GM21367 (cell line): Measurements from ENCODE around the gene TMEM35B.
"Not testable (repeated sequence)": the region's sequence is repeated elsewhere in the genome, so short reads cannot be mapped to it uniquely, and the experiment has no call there.

Experiments
- ATAC-seq: cut with Tn5 transposase; IDR thresholded peaks from one replicate; pipeline ENCODE4 v1.9.1; 2021; ENCODE audit not compliant: unreplicated experiment

The TMEM35B gene

DNA sequence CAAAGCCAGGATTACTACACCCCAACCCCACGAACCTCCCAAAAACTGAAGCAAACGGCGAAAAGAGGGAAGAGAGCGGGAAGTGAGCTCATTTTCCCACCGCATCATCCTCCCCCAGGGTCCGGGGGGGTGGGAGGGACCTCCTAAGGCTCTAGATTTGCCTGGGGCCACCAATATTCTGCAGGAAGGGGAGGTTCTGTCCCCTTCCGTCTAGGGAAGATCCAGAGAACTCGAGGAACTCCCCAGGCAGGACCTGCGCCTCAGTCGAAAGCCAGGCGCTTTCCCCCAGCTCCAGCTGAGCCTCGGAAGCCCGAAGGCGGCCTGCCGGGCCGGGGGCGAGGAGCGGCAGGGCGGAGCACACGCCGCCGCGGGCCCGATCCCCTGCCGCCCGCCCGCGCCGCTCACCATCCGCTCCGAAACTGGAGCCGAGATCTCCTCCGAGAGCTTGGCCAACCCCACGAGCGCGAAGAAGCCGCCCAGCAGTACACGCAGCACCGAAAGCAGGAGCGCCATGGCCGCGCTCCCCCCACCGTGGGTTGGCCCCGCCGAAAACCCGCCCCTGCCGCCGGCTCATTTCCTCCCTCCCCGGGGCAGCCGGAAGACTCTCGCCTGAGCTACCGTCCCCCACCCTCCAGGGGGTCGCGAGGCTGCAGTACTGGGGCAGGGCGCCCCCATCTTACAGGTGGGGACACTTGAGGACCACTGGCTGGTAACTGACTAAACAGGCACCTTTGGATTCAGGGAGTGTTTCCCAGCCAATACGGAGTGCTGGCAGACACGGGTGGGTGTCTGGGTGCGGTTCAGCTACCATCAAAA, at the start of gene TMEM35B:
Gene TMEM35B, minus strand, starts transcription at position 555 of the 816 bp plus-strand sequence. Its CDS starts 42 bp downstream, at position 513.
- ATAC-seq = peak; percentile 70

DNA sequence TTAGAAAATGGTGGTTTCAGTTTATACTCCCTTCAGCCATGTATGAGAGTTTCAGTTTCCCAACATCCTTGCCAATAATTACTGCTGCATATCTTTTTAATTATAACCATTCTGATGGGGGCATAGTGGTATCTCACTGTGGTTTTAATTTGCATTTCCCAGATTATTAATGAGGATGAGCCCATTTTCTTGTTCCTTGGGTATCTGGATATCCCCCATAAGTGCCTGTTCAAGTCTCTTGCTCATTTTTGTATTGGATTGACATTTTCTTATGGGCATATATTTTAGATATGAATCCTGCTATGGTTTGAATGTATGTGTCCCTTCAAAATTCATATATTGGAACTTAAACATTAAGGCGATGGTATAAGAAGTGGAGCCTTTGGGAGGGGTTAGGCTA, 48.2 kb upstream of the TMEM35B start:
- no peak for ATAC-seq

DNA sequence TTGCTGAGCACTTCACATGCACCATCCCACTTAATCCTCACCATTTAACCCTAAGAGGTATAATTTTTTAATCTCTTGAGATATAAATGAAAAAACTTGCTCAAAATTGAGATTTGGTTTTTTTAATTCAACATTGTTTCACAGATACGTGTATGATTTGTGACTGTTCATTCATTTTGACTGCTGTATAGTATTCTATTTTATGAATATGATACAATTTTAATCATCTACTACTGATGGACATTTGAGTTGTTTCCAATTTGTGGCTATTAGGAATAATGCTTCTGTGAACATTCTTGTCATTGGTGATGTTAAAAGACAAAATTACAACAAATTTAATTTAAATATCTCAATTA, 47.2 kb upstream of the TMEM35B start:
- no peak for ATAC-seq

DNA sequence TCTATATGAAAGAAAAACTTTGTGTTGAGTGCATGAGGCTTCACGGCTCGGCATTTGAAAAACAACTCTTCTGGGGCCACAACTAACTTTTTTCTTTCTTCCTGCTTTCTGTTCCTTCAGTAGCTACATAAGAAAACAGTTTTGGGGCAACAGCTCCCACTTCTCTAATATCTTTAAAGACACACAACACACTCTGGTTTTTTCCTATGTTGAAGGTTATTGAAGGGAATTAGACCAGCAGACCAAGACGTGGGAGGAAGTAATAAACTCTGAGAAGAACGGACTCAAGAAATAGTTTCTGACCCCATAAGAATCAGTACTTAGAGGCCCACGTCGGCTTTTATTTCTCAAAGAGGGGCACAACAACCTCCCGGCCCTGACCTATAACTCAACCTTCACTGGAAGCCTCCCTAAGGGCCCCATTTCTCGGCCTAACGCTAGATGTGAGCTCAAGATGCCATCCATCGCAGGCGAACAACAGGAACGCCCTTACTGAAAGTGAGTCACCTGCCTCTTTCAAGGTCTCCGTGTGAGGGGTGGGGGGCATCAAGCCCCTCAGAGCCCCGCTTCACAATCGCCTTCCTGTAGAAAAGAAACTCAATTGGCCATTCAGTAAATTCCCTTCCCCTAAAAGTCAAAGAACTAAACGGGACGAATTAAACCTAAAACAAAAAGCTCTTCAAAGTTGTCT, 45.8 kb upstream of the TMEM35B start:
- no peak for ATAC-seq

DNA sequence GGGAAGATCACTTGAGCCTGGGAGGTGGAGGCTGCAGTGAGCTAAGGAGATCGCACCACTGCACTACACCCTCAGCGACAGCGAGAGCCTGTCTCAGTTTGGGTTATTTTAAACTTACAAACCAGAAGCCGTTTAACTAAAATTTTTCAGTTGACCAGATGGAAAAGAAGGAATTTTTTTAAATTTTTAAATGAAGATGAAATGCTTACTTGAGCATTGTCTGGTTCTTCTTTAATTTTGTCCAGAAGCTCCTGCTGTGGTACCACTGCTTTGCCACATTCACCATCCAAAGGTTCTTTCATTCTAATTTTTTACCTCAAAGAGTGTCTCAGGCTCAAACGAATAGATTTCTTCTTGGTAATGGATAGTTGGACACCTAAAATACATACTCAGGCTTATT, 45.2 kb upstream of the TMEM35B start:
- no peak for ATAC-seq

DNA sequence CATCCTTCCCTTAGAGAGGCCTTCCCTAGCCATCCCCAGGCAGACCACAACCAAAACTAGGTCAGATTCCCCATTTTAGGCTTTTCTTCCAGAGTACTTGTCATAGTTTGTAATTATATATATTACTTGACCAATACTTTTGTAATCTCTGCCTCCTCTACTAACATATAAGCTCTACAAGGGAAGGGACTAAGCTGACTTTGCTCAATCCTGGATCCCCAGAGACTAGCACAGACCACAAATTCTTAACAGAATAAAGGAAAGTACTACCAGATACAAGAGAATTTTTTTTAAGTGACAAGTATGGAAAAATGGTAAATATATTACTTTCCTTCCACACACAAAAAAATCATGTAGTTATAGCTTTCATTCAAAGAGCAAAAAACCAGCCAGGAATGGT, 44.6 kb upstream of the TMEM35B start:
- ATAC-seq = no peak

DNA sequence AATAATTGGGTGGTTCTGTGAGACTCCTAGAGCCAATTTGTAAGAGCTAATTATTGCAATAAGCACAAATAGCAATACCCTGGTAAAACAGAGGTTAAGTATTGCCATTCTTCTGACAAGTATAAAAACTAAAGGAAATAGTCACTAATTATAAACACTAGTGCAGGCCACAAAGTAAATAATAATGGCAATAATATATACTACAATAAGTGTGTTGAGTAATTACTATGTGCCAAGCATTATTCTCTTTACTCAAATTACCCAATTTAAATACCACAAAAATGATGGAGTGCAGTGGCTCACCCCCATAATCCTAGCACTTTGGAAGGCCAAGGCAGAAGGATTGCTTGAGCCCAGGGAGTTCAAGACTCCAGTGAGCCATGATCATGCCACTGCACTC, 31.3 kb upstream of the TMEM35B start:
- no peak for ATAC-seq

DNA sequence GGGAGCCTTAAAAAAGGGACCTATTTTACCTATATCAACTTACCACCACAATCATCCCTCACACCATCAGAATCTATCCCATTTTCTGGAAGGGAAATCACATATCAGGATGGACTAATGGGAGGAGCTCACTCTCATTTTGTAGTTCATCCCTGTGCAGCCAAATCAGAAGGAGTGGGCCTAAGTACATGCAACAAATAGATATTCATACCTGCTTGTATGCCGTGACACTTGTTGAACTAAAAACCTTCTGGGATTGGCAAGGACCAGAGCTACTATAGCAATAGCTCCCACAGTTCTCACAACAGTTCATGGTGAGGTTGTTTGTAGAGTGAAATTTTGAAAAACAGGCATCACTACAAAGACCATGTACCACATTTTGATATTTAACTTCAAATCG, 29.3 kb upstream of the TMEM35B start:
- no peak for ATAC-seq

DNA sequence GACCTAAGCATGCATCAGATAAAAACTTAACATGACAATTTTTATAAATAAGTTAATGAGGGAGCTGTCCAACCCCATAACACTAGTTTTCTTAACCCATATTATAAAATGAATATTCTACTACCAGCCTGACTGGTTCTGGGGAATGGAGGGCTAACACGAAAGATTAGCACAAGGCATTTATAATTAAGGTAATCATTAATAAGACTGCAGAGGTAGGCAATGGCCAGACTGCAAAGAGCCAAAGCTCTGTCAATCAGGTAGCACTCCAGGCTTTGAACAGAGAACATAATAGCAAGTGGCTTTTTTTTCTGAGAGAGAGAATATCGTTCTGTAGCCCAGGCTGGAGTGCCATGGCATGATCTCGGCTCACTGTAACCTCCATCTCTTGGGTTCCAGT, 20.6 kb upstream of the TMEM35B start:
- ATAC-seq = no peak

DNA sequence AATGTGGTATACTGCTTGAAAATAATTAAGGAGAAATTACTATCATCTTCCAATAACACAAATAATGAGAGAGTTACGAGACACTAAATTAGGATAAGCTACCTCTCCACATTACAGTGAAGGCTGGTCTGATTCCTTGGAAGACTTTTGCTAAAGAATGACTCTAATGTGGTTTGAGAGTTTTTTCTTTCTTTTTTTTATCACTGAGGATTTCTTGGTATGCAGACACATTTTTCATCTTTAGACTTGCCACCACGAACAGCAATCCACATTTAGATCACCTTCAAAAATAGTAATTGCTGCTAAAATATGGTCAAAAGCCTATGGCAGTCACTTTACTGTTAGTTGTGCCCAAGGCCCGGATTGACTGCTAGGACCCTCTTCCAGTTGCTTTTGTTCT, 16.6 kb upstream of the TMEM35B start:
- ATAC-seq = no peak

DNA sequence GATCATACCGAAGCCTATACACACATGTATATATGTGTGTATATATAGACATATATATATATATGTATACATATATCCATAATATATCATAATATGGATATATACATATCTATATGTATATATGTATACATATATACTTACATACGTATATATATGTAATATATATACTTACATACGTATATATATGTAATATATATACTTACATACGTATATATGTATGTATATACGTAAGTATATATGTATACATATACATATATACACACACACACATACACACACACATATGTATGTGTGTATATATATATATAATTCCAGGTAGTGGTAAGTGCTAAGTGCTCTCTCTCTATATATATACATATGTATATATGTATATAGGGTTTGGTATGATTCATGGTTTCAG, 9.7 kb upstream of the TMEM35B start:
- no peak for ATAC-seq

DNA sequence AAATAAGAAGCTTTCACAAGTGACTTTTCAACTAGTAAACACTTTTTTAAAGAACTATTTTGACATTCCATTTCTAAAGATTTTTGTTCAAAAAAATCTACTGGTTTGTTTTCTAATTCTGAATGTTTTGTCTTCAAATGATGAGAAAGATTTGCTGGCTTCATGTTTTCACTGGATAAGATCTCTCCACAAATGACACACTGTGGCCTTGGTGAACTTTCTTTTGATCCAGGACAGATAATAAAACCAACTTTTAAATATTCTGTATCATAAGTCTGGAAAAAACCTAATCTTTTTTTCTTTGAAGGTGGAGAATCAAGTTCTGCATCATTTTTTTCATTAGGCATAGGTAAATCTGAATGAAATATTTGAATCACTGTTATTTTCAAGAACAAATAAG, 3.4 kb upstream of the TMEM35B start:
- no peak for ATAC-seq

DNA sequence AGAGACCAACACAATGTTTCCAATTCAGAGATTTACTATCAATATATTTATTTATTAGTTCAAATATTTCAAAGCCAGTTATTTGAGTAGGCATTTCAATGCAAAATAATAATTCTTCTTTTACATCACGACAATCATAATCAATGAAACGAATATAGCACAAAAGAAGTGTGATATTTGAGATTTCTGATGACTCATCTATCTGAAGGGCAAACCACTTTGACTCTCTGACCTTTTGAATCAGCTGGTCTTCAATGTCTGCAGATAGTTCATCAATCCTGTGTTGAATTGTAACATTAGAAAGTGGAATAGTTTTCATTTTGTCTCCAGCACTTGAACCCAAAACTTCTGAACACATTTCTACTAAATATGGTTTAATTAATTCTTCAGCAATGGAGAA, 3.0 kb upstream of the TMEM35B start:
- ATAC-seq = no peak

DNA sequence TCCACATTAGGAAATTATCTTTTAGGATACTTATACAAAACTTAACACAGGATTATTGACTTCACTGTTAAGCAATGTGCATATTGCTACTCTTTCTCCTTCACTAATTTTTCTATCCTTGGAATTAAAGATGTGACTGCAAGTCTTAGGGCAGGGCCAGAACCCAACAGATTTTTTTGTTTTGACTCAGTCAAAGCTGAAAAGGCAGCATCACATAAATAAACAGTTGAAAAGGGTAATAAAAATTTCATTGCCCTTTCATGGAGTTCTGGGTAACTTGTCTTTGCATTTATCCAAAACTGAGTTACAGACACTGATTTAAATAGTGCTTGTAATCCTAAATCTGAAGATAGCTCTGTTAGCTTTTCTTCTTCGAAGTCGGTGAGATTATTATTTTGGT, 1.9 kb upstream of the TMEM35B start:
- no peak for ATAC-seq

DNA sequence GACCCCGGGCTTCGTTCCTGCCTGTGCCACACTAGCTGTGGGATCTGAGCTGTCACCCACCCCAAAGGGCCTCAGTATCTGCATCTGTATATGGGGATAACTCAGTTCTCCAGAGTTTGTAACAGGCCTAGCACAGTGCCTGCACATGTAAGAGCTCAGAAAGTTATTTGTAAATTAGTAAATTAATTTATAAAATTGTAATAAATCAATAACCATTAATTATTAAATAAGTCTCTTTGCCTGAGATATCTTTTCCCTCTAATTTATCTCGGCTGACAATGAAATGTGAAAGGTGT, 410 bp upstream of the TMEM35B start:
- ATAC-seq = not testable (repeated sequence)

DNA sequence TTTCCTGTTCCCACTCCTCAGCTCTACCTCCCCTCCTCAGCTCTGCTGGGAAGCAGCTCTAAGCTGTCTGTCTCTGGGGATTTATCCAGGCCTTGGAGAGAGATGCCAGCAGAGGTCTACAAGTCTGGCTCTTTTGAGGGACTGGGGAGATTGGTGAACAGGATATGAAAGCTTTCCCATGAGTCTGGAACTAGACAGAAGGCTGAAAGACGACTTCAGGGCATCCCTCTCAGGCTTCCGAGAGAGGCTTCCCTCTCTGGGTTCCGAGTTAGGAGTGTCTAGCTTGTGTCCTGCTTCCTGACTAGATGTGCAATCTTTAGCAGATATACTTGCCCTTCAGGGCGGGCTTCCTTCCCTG, 733 bp downstream of the TMEM35B start:
- no peak for ATAC-seq

DNA sequence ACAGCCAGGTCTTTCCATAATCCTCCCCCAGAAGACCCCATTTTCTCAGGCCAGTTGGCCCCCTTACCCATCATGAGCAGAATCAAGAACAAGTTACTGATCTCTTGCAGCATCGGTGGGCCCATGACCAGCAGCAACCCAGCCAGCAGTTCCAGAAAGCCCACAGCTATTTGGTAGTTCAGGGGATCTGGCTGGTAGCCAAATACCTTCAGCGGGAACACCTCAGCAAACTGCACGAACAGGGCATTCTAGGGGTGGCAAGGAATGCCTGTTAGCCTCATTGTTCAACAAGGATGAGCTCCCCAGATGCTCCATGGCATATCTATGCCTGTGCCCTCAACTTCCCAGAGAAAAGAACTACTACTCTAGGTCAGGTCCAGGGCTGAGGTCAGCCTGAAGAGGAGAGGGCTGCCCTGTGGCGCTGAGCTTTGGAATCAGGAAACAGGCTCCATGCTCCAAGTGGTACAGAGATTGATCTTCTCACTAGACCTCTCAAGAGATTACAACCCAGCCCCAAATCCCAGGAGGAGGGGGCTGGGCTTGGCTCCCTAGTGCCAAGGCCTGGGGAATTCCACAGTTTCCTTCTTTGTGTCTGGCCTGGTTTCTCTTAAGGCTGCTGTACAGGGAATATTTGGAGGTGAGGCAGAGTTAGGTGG, 1.3 kb downstream of the TMEM35B start:
- ATAC-seq = no peak

DNA sequence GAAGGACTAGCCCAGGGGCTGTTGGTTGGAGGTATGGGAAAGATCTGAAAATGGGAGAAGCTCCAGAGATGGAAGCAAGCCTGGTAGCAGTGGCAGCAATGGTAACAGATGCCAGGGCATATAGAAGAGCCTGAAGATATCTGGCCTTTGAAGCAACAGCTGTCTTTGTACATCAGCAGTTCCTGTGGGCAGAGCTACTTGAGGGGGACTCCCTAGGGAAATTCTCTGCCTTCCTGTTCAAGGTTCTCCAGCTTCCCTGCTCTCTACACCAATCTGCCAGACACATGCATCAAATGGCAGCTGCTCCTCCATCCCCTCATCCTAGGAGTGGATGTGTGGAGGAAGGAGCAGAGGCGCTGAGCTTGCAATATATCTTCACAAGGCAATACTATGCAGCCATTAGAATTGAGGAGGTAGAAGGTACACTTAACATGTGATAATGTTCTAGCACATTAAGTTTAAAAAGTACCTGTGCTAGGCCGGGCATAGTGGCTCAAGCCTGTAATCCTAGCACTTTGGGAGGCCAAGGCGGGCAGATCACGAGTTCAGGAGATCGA, 2.2 kb downstream of the TMEM35B start:
- no peak for ATAC-seq

DNA sequence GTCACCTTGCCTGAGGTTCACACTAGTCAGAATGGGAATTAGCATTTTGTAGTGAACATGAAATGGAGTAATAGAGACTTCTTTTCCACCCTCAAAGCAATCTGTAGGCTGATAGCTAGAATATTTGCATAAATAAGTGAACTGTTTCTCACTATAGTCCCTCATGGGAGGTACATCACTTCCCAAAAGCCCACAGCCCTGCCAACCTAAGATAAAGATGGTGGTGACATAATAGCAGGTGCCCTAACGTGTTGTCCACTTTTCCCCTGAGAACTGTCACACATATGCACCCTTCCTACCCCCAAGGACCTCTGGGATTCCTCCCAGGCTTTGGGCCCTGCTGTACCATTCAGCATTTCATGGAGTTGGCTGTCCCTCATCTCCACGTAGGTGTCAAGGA, 4.4 kb downstream of the TMEM35B start:
- ATAC-seq = no peak

DNA sequence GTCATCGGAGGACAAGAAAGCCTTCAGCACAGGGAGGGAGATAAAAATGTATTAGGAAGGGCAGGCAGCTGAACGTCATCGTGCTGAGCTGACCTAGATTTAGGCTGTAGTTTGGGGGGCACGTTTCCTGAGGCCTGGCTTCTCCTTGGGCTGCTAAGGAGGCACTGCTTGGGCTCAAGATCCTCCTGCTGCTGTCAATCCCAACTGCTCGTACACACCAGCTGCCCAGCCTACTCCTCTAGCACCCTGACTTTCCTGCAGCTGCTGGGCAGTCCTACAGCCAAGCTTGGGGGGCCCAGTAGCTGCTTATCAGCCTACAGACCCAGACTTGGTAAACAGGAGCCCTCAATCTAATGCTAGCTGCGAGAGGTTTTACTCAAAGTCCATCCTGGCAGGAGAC, 6.2 kb downstream of the TMEM35B start:
- no peak for ATAC-seq

DNA sequence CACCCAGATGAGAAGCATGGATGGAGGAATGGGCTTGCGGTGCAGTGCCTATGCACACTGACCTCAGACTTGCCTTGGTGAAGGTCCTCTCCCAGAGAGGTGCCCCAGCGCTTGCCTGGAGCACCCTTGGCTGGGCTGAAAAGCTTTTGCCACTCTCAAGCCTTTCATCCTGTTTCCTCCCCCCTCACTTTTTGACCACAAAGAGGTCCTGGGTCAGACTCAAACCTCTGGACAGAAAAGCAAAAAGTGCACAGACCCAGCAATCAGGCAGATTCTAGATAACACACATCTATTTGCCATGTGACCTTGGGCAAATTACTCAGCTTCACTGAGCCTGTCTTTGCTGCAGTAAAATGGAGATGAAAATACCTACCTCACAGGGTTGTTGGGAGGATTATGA, 7.3 kb downstream of the TMEM35B start:
- ATAC-seq = no peak

DNA sequence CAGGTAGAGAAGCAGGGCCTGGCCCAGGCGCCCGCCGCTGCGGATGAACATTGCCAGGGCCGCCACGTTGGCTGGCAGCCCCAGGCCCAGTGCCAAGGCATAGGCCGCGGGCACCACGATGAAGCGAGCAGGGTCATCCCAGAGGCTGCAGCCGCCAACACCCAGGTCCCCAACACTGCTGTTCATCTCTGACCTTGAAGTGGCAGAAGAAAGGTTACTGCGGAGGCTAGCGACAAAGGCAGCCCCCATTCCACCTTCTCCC, 8.0 kb downstream of the TMEM35B start:
- no peak for ATAC-seq
